ENCODE measurements around the gene CWC25. TPM values are rescaled to one million over a fixed set of nuclear protein-coding genes. Genes with fewer than 3 reads are reported as not detected.

The CWC25 gene
- total RNA-seq, 2 donors from 2014 or later, result 15.0 to 39.2 TPM

GRCh38 chr17:38783227-38783626, 41.9 kb downstream of the CWC25 start:
- H3K4me1 ChIP-seq, result no peaks in the 10 kb centered on the region
- intact Hi-C loops (cut with DNase I), result no loop called here
- H3K9me3 ChIP-seq, result no peaks in the 10 kb centered on the region
- ATAC-seq, result no peak
- TF ChIP-seq, protein P1, sequence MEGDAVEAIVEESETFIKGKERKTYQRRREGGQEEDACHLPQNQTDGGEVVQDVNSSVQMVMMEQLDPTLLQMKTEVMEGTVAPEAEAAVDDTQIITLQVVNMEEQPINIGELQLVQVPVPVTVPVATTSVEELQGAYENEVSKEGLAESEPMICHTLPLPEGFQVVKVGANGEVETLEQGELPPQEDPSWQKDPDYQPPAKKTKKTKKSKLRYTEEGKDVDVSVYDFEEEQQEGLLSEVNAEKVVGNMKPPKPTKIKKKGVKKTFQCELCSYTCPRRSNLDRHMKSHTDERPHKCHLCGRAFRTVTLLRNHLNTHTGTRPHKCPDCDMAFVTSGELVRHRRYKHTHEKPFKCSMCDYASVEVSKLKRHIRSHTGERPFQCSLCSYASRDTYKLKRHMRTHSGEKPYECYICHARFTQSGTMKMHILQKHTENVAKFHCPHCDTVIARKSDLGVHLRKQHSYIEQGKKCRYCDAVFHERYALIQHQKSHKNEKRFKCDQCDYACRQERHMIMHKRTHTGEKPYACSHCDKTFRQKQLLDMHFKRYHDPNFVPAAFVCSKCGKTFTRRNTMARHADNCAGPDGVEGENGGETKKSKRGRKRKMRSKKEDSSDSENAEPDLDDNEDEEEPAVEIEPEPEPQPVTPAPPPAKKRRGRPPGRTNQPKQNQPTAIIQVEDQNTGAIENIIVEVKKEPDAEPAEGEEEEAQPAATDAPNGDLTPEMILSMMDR (IDR thresholded peaks at IDR 0.05), result no peak
- TF ChIP-seq POLR2A (IDR thresholded peaks at IDR 0.05), result no peak
- DNase-seq, result no peak
- WGBS, 2 donors, result 93 to 97% methylated on average over 3 of the region's 3 CpGs
- H3K27ac ChIP-seq, result no peak overlapping the region
- H3K4me3 ChIP-seq, result no peak overlapping the region
- H3K36me3 ChIP-seq (replicated peaks in 1 of 2; ENCODE audit: insufficient read depth in 1 of 2, low read depth in 2 of 2), result peaks cover 10 to 41% of the 10 kb centered on the region in 2 donors
- H3K27me3 ChIP-seq, result no peaks in the 10 kb centered on the region

DNA sequence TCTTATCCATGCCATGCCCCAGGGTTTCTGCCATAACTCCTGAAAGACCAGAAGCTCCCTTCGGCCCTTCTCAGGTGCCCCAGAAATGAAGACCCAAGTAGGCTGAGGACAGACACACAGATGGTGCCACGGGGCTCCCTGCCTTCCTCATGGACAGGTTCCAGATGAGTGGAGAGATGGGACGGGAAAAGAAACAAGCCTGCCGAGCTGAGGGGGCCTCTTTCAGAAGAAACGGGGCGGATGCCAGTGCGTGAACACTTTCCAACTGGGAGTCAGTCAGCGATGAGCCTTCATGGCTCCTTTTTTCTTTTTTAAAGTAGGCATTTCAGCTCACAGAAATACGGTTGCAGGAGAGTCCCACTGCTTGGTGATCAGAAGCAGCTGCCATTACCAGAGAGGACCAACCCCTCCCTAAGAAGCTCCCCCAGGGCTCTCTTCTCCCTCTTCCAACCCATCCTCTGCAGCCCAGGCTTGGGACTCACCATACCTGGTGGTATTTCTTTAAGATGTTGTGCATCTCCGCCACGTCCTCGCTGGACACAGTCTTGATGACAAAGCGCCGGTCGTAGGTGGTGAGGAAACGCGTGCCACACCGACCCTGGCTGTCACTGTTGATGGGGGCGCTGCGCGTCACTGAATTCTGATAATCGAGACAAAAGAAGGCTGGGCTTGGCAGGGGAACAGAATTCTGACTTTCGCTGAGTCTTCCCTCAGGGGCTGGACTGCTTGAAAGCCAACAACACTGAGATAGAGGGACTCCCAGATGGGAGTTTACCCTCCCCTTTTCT, 45.0 kb downstream of the CWC25 start:
- WGBS, 2 donors, result 79 to 90% methylated on average over 18 to 23 of the region's 23 CpGs
- no peaks in the 10 kb centered on the region for H3K9me3 ChIP-seq
- no peaks in the 10 kb centered on the region for H3K4me1 ChIP-seq
- H3K27ac ChIP-seq, result no peak overlapping the region
- intact Hi-C loops (cut with DNase I), result no loop called here
- ATAC-seq (no peak), DNase-seq (no peak)
- TF ChIP-seq POLR2A (IDR thresholded peaks at IDR 0.05), result no peak
- TF ChIP-seq, protein P1 (IDR thresholded peaks at IDR 0.05), result no peak
- no peaks in the 10 kb centered on the region for H3K27me3 ChIP-seq
- peaks cover 13 to 60% of the 10 kb centered on the region in 2 donors for H3K36me3 ChIP-seq (replicated peaks in 1 of 2; ENCODE audit: insufficient read depth in 1 of 2, low read depth in 2 of 2)
- H3K4me3 ChIP-seq, result no peak overlapping the region

- intact Hi-C loops (cut with DNase I), result no loop called here
- no peak overlapping the region for H3K4me3 ChIP-seq
- H3K27ac ChIP-seq, result no peak overlapping the region
- H3K4me1 ChIP-seq, result no peaks in the 10 kb centered on the region
- TF ChIP-seq POLR2A (IDR thresholded peaks at IDR 0.05), result no peak
- TF ChIP-seq, protein P1 (IDR thresholded peaks at IDR 0.05), result no peak
- DNase-seq (no peak), ATAC-seq (no peak)
- no peaks in the 10 kb centered on the region for H3K27me3 ChIP-seq
- no peaks in the 10 kb centered on the region for H3K9me3 ChIP-seq
- 77 to 78% methylated on average over 7 of the region's 7 CpGs for WGBS, 2 donors
- H3K36me3 ChIP-seq (replicated peaks in 1 of 2; ENCODE audit: insufficient read depth in 1 of 2, low read depth in 2 of 2), result peaks cover 13 to 62% of the 10 kb centered on the region in 2 donors
These were observed 47.4 kb downstream of the CWC25 start for GRCh38 chr17:38777641-38778250.

GRCh38 chr17:38773258-38773657, 51.9 kb downstream of the CWC25 start:
- H3K27me3 ChIP-seq, result no peaks in the 10 kb centered on the region
- H3K4me3 ChIP-seq, result no peak overlapping the region
- peaks cover 3 to 46% of the 10 kb centered on the region in 2 donors for H3K36me3 ChIP-seq (replicated peaks in 1 of 2; ENCODE audit: insufficient read depth in 1 of 2, low read depth in 2 of 2)
- ATAC-seq (no peak), DNase-seq (no peak)
- intact Hi-C loops (cut with DNase I), result no loop called here
- H3K27ac ChIP-seq, result no peak overlapping the region
- H3K9me3 ChIP-seq, result no peaks in the 10 kb centered on the region
- H3K4me1 ChIP-seq, result no peaks in the 10 kb centered on the region
- TF ChIP-seq, protein P1 (IDR thresholded peaks at IDR 0.05), result no peak
- TF ChIP-seq POLR2A (IDR thresholded peaks at IDR 0.05), result no peak

All from body of pancreas (tissue), 4 donors.